ENCODE data around the gene FADS6. TPM values are rescaled to one million over a fixed set of nuclear protein-coding genes. Genes with fewer than 3 reads are reported as not detected.

Gene FADS6
- polyA plus RNA-seq, 6 donors from 2014 or later = not detected

- H3K4me1 Mint-ChIP-seq = peaks cover 21 to 36% (median 22%) of the 10 kb centered on the region in 3 donors
- no peak overlapping the region for H3K27ac Mint-ChIP-seq
- H3K4me3 Mint-ChIP-seq = no peak overlapping the region
- DNase-seq (no peak), ATAC-seq (ENCODE audit: low read depth in 2 of 2) (no peak)
- peaks cover 61 to 93% (median 81%) of the 10 kb centered on the region in 3 donors for H3K27me3 Mint-ChIP-seq
- no peaks in the 10 kb centered on the region for H3K9me3 Mint-ChIP-seq
- H3K36me3 Mint-ChIP-seq = no peaks in the 10 kb centered on the region
Measured at GRCh38 chr17:74857191-74857590, 36.2 kb downstream of the FADS6 start.

- no peak for ATAC-seq (ENCODE audit: low read depth in 2 of 2)
- peaks cover 18 to 30% (median 22%) of the 10 kb centered on the region in 3 donors for H3K4me1 Mint-ChIP-seq
- H3K27ac Mint-ChIP-seq = no peak overlapping the region
- peaks cover 0 to 2% (median 0%) of the 10 kb centered on the region in 7 donors for H3K9me3 Mint-ChIP-seq
- no peaks in the 10 kb centered on the region for H3K36me3 Mint-ChIP-seq
- DNase-seq = no peak
- no peak overlapping the region for H3K4me3 Mint-ChIP-seq
- H3K27me3 Mint-ChIP-seq = peaks cover 57 to 89% (median 87%) of the 10 kb centered on the region in 3 donors
Measured at GRCh38 chr17:74856112-74856511, 37.3 kb downstream of the FADS6 start.

- Mint-ChIP-seq H3K4me3 (no peak overlapping the region), H3K27me3 (peaks cover 61 to 89% (median 88%) of the 10 kb centered on the region in 3 donors)
- ATAC-seq (ENCODE audit: low read depth in 2 of 2) = no peak
Measured at GRCh38 chr17:74855323-74855722, 38.1 kb downstream of the FADS6 start.

GRCh38 chr17:74854792-74855191 is 38.6 kb downstream of the FADS6 start:
- H3K27me3 Mint-ChIP-seq = peaks cover 61 to 89% (median 85%) of the 10 kb centered on the region in 3 donors
- no peak overlapping the region for H3K27ac Mint-ChIP-seq
- H3K36me3 Mint-ChIP-seq = no peaks in the 10 kb centered on the region
- no peak overlapping the region for H3K4me3 Mint-ChIP-seq
- H3K9me3 Mint-ChIP-seq = peaks cover 0 to 4% (median 0%) of the 10 kb centered on the region in 7 donors
- peaks cover 15 to 22% (median 18%) of the 10 kb centered on the region in 3 donors for H3K4me1 Mint-ChIP-seq
- DNase-seq (no peak), ATAC-seq (ENCODE audit: low read depth in 2 of 2) (no peak)

More at GRCh38 chr17:74855323-74855722, 38.1 kb downstream of the FADS6 start:
- Mint-ChIP-seq H3K27ac (no peak overlapping the region), H3K4me1 (peaks cover 18 to 25% (median 21%) of the 10 kb centered on the region in 3 donors), H3K36me3 (no peaks in the 10 kb centered on the region), H3K9me3 (peaks cover 0 to 4% (median 0%) of the 10 kb centered on the region in 7 donors)
- no peak for DNase-seq

GRCh38 chr17:74853669-74854068 is 39.8 kb downstream of the FADS6 start:
- peak overlapping the region in 2 of 6 donors; percentile 33 to 40 for H3K27ac Mint-ChIP-seq
- peaks cover 9 to 14% (median 13%) of the 10 kb centered on the region in 3 donors for H3K4me1 Mint-ChIP-seq
- peaks cover 0 to 4% (median 0%) of the 10 kb centered on the region in 7 donors for H3K9me3 Mint-ChIP-seq
- ATAC-seq (ENCODE audit: low read depth in 2 of 2) (no peak), DNase-seq (no peak)
- peaks cover 58 to 87% (median 78%) of the 10 kb centered on the region in 3 donors for H3K27me3 Mint-ChIP-seq
- peak overlapping the region in 2 of 8 donors; percentile 40 to 41 for H3K4me3 Mint-ChIP-seq
- H3K36me3 Mint-ChIP-seq = no peaks in the 10 kb centered on the region

GRCh38 chr17:74853048-74853397 is 40.4 kb downstream of the FADS6 start:
- H3K4me3 Mint-ChIP-seq = peak overlapping the region in 4 of 8 donors; percentile 13 to 63 (median 50)
- H3K27me3 Mint-ChIP-seq = peaks cover 55 to 80% (median 78%) of the 10 kb centered on the region in 3 donors
- ATAC-seq (ENCODE audit: low read depth in 2 of 2) (no peak), DNase-seq (no peak)
- H3K27ac Mint-ChIP-seq = no peak overlapping the region
- H3K4me1 Mint-ChIP-seq = peaks cover 9 to 14% (median 11%) of the 10 kb centered on the region in 3 donors
- no peaks in the 10 kb centered on the region for H3K36me3 Mint-ChIP-seq
- H3K9me3 Mint-ChIP-seq = peaks cover 0 to 4% (median 0%) of the 10 kb centered on the region in 7 donors

- Mint-ChIP-seq H3K27me3 (peaks cover 49 to 75% (median 72%) of the 10 kb centered on the region in 3 donors), H3K36me3 (no peaks in the 10 kb centered on the region), H3K4me1 (peaks cover 9 to 14% (median 11%) of the 10 kb centered on the region in 3 donors), H3K4me3 (peak overlapping the region in 7 of 8 donors; percentile 37 to 84 (median 59)), H3K9me3 (peaks cover 0 to 4% (median 0%) of the 10 kb centered on the region in 7 donors), H3K27ac (no peak overlapping the region)
- DNase-seq = no peak
- peak; percentile 75 to 76 for ATAC-seq (ENCODE audit: low read depth in 2 of 2)
Measured at GRCh38 chr17:74852237-74853047, 41.0 kb downstream of the FADS6 start.

- ATAC-seq (ENCODE audit: low read depth in 2 of 2) = no peak
- H3K4me1 Mint-ChIP-seq = peaks cover 9 to 14% (median 11%) of the 10 kb centered on the region in 3 donors
- peak overlapping the region in 1 of 8 donors; percentile 3 for H3K4me3 Mint-ChIP-seq
Measured at GRCh38 chr17:74851612-74852236, 41.7 kb downstream of the FADS6 start.

GRCh38 chr17:74850914-74851313 is 42.5 kb downstream of the FADS6 start:
- no peak for DNase-seq
- no peak for ATAC-seq (ENCODE audit: low read depth in 2 of 2)
- Mint-ChIP-seq H3K27me3 (peaks cover 35 to 61% (median 60%) of the 10 kb centered on the region in 3 donors), H3K9me3 (peaks cover 0 to 4% (median 0%) of the 10 kb centered on the region in 7 donors), H3K4me3 (peak overlapping the region in 1 of 8 donors; percentile 45), H3K27ac (no peak overlapping the region), H3K36me3 (no peaks in the 10 kb centered on the region), H3K4me1 (peaks cover 9 to 14% (median 11%) of the 10 kb centered on the region in 3 donors)

More at GRCh38 chr17:74851612-74852236, 41.7 kb downstream of the FADS6 start:
- Mint-ChIP-seq H3K27ac (no peak overlapping the region), H3K9me3 (peaks cover 0 to 4% (median 0%) of the 10 kb centered on the region in 7 donors), H3K27me3 (peaks cover 42 to 67% (median 65%) of the 10 kb centered on the region in 3 donors), H3K36me3 (no peaks in the 10 kb centered on the region)
- no peak for DNase-seq

GRCh38 chr17:74850310-74850709 is 43.1 kb downstream of the FADS6 start:
- H3K27me3 Mint-ChIP-seq = peaks cover 32 to 61% (median 60%) of the 10 kb centered on the region in 3 donors
- ATAC-seq (ENCODE audit: low read depth in 2 of 2) (no peak), DNase-seq (no peak)
- H3K9me3 Mint-ChIP-seq = peaks cover 0 to 4% (median 0%) of the 10 kb centered on the region in 7 donors
- H3K36me3 Mint-ChIP-seq = no peaks in the 10 kb centered on the region
- no peak overlapping the region for H3K27ac Mint-ChIP-seq
- H3K4me3 Mint-ChIP-seq = peak overlapping the region in 1 of 8 donors; percentile 19
- peaks cover 9 to 14% (median 11%) of the 10 kb centered on the region in 3 donors for H3K4me1 Mint-ChIP-seq

GRCh38 chr17:74848656-74849399 is 44.6 kb downstream of the FADS6 start:
- Mint-ChIP-seq H3K9me3 (peaks cover 0 to 4% (median 0%) of the 10 kb centered on the region in 7 donors), H3K4me1 (peaks cover 9 to 17% (median 10%) of the 10 kb centered on the region in 3 donors), H3K27me3 (peaks cover 24 to 56% (median 54%) of the 10 kb centered on the region in 3 donors), H3K27ac (peak overlapping the region in 1 of 6 donors; percentile 66), H3K4me3 (no peak overlapping the region), H3K36me3 (no peaks in the 10 kb centered on the region)
- ATAC-seq (ENCODE audit: low read depth in 2 of 2) (no peak), DNase-seq (no peak)

GRCh38 chr17:74846621-74847020 is 46.8 kb downstream of the FADS6 start:
- Mint-ChIP-seq H3K4me1 (peaks cover 9 to 14% (median 11%) of the 10 kb centered on the region in 3 donors), H3K9me3 (peaks cover 0 to 4% (median 0%) of the 10 kb centered on the region in 7 donors), H3K27me3 (peaks cover 22 to 49% (median 44%) of the 10 kb centered on the region in 3 donors), H3K36me3 (no peaks in the 10 kb centered on the region), H3K27ac (no peak overlapping the region), H3K4me3 (no peak overlapping the region)
- DNase-seq (no peak), ATAC-seq (ENCODE audit: low read depth in 2 of 2) (no peak)

- ATAC-seq (ENCODE audit: low read depth in 2 of 2) (no peak), DNase-seq (no peak)
- Mint-ChIP-seq H3K9me3 (no peaks in the 10 kb centered on the region), H3K27ac (peak overlapping the region in 1 of 6 donors; percentile 80), H3K4me1 (peaks cover 17 to 25% (median 23%) of the 10 kb centered on the region in 3 donors), H3K36me3 (no peaks in the 10 kb centered on the region), H3K27me3 (peaks cover 21 to 24% (median 23%) of the 10 kb centered on the region in 3 donors), H3K4me3 (peak overlapping the region in 5 of 8 donors; percentile 38 to 60 (median 50))
Measured at GRCh38 chr17:74843352-74843627, 50.1 kb downstream of the FADS6 start.
